Effector CD8-positive, alpha-beta T cell (primary cell): Measurements from ENCODE around the gene CCDC159.
A peak's percentile ranks its signal among the peaks of the same experiment; 100 is the strongest.
"Not testable (repeated sequence)": the region's sequence is repeated elsewhere in the genome, so short reads cannot be mapped to it uniquely, and the experiment has no call there.

Source experiments
- DNase-seq: peaks from one replicate; lab custom pipeline; 2025; lab: John Stamatoyannopoulos, UW
- total RNA-seq, 4 experiments: gene quantifications; one replicate each; lab custom pipeline; 2026; lab: John Stamatoyannopoulos, UW

The CCDC159 gene, protein sequence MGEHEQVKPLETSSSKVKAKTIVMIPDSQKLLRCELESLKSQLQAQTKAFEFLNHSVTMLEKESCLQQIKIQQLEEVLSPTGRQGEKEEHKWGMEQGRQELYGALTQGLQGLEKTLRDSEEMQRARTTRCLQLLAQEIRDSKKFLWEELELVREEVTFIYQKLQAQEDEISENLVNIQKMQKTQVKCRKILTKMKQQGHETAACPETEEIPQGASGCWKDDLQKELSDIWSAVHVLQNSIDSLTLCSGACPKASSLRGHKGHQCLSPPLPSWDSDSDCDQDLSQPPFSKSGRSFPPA
- total RNA-seq = 21.5 to 41.8 (median 28.8) reads per million in 4 experiments

- peak; percentile 97 for DNase-seq
Measured at GRCh38 chr19:11346104-11346940, at the start of gene CCDC159, which contains the start of gene TMEM205. Gene CCDC159, plus strand, starts transcription at chr19:11346519. Its CDS starts 88 bp downstream, at chr19:11346607. Gene TMEM205, minus strand, starts transcription at chr19:11346268. Its CDS starts 649 bp downstream, at chr19:11345619.

DNA sequence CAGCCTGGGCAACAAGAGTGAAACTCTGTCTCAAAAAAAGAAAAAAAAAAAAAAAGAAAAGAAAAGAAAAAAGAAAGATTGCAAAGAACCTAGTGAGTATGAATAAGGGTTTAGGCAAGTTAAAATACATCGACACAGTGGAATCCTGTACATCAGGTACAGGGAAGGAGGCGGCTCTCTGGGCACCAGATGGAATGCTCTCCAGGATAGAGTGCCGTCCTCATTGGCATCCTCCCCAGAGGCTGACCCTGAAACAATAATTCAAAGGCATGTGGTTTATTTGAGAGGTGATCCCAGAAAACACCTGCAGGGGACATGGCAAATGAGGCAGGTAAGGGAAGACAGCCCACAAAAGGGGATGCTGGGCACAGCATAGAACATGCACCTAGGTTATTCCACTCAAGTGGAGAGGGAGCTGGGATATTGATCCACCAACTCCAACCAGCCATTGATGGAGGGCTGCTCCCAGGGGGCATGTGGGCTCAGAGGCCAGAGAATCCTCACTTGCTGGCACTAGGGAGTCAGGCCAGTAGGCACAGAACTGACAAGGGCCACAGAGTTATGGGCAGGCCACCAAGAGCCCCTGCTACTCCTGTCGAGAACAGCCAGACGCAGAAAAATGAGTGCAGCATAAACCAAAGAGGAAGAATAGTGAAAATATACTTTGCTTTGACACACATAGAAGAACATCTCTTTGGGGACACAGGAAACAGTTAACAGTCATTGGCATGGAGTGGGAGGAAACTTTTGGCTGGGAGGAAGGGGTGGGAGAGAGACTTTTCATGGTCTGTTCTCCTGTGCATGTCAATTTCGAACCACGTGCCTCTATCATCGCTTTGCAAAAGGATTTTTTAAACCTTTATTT lies 46.1 kb upstream of the CCDC159 start:
- no peak for DNase-seq

- DNase-seq = no peak
Measured at GRCh38 chr19:11300811-11301120, 45.6 kb upstream of the CCDC159 start.

GRCh38 chr19:11304936-11305335 lies 41.4 kb upstream of the CCDC159 start:
- no peak for DNase-seq

DNA sequence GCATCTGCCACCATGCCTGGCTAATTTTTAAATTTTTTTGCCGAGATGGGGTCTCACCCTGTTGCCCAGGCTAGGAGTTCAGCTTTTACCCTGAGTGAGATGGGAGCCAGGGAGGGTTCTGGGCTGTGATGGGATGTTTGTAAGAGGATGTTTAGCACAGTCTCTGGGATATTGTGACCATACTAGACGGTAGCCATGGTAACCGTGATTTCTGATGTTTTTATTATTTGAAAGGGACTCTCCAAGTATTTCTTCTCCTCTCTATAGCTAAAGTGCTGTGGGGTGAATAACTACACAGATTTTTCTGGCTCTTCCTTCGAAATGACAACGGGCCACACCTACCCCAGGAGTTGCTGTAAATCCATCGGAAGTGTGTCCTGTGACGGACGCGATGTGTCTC lies 40.0 kb upstream of the CCDC159 start:
- no peak for DNase-seq

DNA sequence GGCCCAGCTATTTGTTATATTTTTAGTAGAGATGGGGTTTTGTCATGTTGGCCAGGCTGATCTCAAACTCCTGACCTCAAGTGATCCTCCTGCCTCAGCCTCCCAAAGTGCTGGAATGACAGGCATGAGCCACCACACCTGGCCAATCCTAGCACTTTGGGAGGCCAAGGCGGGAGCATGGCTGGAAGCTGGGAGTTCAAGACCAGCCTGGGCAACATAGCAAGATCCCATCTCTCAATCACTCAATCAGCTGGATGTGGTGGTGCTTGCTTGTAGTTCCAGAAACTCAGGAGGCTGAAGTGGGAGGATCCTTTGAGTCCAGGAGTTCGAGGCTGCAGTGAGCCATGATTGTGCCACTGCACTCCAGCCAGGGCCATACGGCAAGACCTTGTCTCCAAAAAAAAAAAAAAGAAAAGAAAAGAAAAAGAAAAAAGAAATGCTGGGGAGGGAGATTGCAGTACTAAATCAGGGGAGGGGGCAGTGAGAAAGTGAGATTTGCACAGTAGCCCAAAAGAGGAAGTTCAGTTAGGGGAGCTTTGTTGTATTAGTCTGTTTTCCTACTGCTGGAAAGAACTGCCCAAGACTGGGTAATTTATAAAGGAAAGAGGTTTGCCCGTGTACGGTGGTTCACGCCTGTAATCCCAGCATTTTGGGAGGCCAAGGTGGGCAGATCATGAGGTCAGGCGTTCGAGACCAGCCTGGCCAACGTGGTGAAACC lies 25.9 kb upstream of the CCDC159 start:
- not testable (repeated sequence) for DNase-seq

DNA sequence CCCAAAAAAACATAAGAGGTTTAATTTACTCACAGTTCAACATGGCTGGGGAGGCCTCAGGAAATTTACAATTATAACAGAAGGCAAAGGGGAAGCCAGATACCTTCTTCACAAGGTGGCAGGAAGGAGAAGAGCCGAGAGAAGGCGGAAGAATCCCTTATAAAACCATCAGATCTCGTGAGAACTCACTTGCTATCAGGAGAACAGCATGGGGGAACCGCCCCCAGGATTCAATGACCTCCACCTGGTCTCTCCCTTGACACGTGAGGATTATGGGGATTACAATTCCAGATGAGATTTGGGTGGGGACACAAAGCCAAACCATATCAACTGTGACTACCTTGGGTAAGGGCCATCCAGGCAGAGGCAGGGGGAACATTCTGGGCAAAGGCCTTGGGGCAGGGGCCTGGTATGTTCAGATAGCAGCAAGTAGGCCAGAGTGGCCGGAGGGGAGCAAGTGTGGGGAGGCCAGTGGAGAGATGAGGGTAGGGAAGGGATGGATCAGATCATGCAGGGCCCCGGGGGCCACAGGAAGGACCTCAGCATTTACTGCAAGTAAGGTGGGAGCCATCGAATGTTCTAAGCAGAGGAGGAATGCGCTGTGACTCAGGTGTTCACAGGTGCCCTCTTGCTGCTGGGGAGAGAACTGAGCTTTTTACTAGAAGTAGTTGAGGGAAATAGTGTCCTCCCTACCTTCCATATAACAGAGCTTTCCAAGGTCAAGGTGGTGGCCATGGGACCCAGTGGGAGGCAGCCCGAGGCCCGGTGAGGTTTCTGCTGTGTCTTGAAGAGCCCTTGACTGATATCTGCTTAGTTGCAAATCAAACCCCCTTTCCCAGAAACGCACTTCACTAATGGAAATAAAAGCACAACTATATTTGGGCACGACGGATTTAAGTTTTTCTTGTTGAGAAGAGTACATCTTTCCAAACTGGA lies 24.9 kb upstream of the CCDC159 start:
- DNase-seq = no peak

GRCh38 chr19:11322269-11323024 lies 23.9 kb upstream of the CCDC159 start:
- DNase-seq = no peak

DNA sequence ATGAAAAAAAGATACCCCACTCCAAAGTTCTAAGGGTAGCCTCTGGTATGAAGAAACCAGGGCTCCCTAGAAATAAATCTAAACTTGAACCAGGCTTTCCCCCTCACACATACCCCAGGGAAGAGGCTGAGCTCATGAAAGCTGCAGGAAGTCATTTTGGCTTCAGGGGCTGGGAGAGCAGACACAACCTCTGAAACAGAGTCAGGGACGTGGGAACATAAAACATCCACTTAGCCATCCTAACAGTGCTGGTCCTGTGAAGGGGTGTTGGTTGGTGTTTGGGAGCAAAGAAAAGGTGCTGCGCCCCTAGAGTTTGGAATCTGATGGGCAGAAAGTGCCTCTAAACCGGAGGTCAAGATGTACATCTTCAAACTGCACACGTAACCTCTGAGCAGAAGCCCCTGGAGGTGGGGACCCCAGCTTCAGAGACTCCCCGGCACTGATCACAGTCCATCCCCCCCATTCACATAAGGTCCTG lies 22.7 kb upstream of the CCDC159 start:
- DNase-seq = no peak

DNA sequence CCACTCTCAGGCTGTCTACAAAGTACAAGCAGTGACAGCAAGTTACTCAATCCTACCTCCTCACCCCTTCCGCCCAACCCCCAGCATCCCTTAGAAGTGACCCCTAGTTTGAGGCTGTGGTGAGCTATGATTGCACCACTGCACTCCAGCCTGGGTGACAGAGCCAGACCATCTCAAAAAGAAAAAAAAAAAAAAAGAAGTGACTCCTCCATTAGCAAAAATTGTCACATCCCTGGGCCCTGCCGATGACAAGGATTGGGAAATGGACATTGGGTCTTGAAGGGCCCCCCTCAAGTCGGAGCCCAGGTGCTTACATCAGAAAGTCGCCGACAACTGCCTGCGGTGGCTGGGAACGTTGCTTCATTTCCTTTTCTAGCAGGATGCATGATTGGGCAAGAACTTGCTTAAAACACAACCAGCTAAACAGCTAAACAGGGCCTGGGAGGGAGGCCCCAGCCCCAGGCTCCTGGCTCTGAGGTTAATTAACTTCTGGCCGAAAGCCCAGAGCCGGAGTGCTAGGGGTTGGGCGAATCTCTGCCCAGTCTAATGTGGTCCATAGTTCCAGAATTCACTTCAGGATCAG lies 22.1 kb upstream of the CCDC159 start:
- no peak for DNase-seq

- DNase-seq = no peak
Measured at GRCh38 chr19:11324748-11325389, 21.4 kb upstream of the CCDC159 start.

- no peak for DNase-seq
Measured at GRCh38 chr19:11325544-11325943, 20.8 kb upstream of the CCDC159 start.

DNA sequence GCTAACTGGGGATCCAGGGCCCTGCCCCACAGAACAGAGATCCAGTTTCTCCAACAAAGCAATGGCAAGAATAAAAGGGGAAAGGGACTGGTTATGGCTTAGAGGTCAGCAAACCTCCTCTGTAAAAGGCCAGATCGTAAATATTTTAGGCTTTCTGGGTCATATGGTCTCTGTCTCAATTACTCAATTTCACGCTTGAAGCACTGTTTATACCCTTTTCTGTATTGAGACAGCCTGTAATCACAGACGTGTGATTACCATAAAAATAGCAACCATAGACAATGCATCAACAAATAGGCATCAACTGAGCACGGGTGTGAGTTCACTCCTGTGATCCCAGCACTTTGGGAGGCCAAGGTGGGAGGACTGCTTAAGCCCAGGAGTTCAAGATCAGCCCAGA lies 16.2 kb upstream of the CCDC159 start:
- no peak for DNase-seq

DNA sequence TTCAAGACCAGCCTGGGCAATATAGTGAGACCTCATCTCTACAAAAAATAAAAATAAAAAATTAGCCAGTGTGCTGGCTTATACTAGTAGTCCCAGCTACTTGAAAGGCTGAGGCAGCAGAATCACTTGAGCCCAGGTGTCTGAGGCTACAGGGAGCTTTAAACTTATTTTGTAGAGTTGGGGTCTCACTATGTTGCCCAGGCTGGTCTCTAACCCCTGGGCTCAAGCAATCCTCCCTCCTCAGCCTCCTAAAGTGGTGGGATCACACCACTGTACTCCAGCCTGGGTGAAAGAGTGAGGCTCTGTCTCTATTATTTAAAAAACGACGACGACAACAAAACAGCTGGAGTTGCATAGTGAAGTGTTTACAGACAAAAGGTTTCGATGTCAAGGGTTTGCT lies 14.8 kb upstream of the CCDC159 start:
- DNase-seq = no peak

DNA sequence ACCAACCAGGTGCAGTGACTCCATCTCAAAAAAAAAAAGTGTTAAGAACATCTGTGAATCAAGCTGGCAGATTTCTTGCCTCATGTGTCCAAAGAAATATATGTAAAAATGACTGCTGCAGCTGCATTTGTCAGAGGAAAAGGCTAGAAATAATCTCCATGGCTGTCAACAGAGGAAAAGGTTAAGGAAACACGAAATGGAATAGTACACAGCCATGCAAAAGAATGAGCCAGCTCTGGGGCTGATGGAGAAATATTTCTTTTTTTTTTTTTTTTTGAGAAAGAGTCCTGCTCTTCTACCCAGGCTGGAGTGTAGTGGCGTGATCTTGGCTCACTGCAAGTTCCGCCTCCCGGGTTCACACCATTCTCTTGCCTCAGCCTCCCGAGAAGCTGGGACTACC lies 13.5 kb upstream of the CCDC159 start:
- no peak for DNase-seq

GRCh38 chr19:11333838-11334237 lies 12.5 kb upstream of the CCDC159 start:
- DNase-seq = not testable (repeated sequence)

- no peak for DNase-seq
Measured at GRCh38 chr19:11335449-11336146, 10.7 kb upstream of the CCDC159 start.

- DNase-seq = no peak
Measured at GRCh38 chr19:11337080-11337479, 9.2 kb upstream of the CCDC159 start.
